IMR-90 (cell line): ENCODE results near the gene CCSER1. TPM values are rescaled to one million over a fixed set of nuclear protein-coding genes. Genes with fewer than 3 reads are reported as not detected.

Source experiments
- ATAC-seq: fragments of 200-7000 bp; cut with Tn5 transposase; 2 replicates; pipeline ENCODE4 v1.9.1; 2020; ENCODE audit warnings: low read depth, mild to moderate bottlenecking, moderate library complexity
- BruUV-seq: library from RNA; stranded (reverse); fragments of 400-500 nt; replicated peaks from 2 replicates; lab custom pipeline; 2021; lab: Mats Ljungman, UMichigan
- CTCF ChIA-PET: fragments of 300-600 bp; formaldehyde crosslinking; extraction: SDS; loops from one replicate; lab custom pipeline; 2021; ENCODE audit warnings: antibody characterized with exemption; lab: Yijun Ruan, JAX
- POLR2A ChIA-PET: fragments of 300-600 bp; sonication (Branson Sonifier 250); formaldehyde crosslinking; loops from one replicate; lab custom pipeline; 2022; ENCODE audit warnings: antibody characterized with exemption; ENCODE audit not compliant: unreplicated experiment; lab: Charles Lee
- DNase-seq: peaks from one replicate; pipeline ENCODE4 v3.0.0; 2013
- H2AFZ ChIP-seq: replicated peaks from 2 replicates; pipeline ENCODE3; 2013; ENCODE audit warnings: low read length, mild to moderate bottlenecking; ENCODE audit not compliant: poor library complexity
- H2AK5ac ChIP-seq: 2 replicates; pipeline ENCODE4 v1.6.1; 2013; ENCODE audit warnings: low read depth, low read length, inconsistent platforms
- H2AK9ac ChIP-seq: replicated peaks from 2 replicates; pipeline ENCODE3; 2013; ENCODE audit warnings: mild to moderate bottlenecking, low read depth, low read length, moderate library complexity; ENCODE audit not compliant: poor library complexity
- H2BK120ac ChIP-seq: 2 replicates; pipeline ENCODE4 v1.6.1; 2013; ENCODE audit warnings: low read depth, low read length, inconsistent platforms
- H2BK15ac ChIP-seq: 3 replicates; pipeline ENCODE4 v1.6.1; 2013; ENCODE audit warnings: low read depth, low read length, inconsistent platforms
- H2BK20ac ChIP-seq: 2 replicates; pipeline ENCODE4 v1.6.1; 2013; ENCODE audit warnings: low read depth, mild to moderate bottlenecking, inconsistent platforms, low read length, moderate library complexity
- H2BK5ac ChIP-seq: 2 replicates; pipeline ENCODE4 v1.6.1; 2013; ENCODE audit warnings: mild to moderate bottlenecking, low read depth, low read length, inconsistent platforms; ENCODE audit not compliant: poor library complexity, severe bottlenecking
- H3K14ac ChIP-seq: replicated peaks from 2 replicates; pipeline ENCODE4 v1.6.1; 2013; ENCODE audit warnings: low read depth, low read length, inconsistent platforms
- H3K18ac ChIP-seq: 2 replicates; pipeline ENCODE4 v1.6.1; 2013; ENCODE audit warnings: low read depth, low read length, control low read depth
- H3K23ac ChIP-seq: 2 replicates; pipeline ENCODE4 v1.6.1; 2013; ENCODE audit warnings: low read depth, low read length, inconsistent platforms
- H3K27ac ChIP-seq: 2 replicates; pipeline ENCODE4 v1.5.1; 2013; ENCODE audit warnings: mild to moderate bottlenecking, control low read depth, low read length; ENCODE audit not compliant: insufficient read depth
- H3K27me3 ChIP-seq: 2 replicates; pipeline ENCODE4 v1.6.1; 2013; ENCODE audit warnings: low read length; ENCODE audit not compliant: control insufficient read depth, insufficient read depth
- H3K36me3 ChIP-seq: 2 replicates; pipeline ENCODE4 v1.6.1; 2013; ENCODE audit warnings: low read length, mixed read lengths; ENCODE audit not compliant: control insufficient read depth, insufficient read depth
- H3K4ac ChIP-seq: 2 replicates; pipeline ENCODE4 v1.6.1; 2013; ENCODE audit warnings: low read depth, low read length, inconsistent platforms
- H3K4me1 ChIP-seq: 2 replicates; pipeline ENCODE4 v1.6.1; 2013; ENCODE audit warnings: low read length, mixed read lengths; ENCODE audit not compliant: control insufficient read depth, insufficient read depth
- H3K4me2 ChIP-seq: 2 replicates; pipeline ENCODE4 v1.6.1; 2013; ENCODE audit warnings: low read depth, mild to moderate bottlenecking, control low read depth, low read length, moderate library complexity
- H3K4me3 ChIP-seq: 2 replicates; pipeline ENCODE4 v1.5.1; 2013; ENCODE audit warnings: low read depth, mild to moderate bottlenecking, control low read depth, low read length, moderate library complexity; ENCODE audit not compliant: insufficient read depth
- H3K56ac ChIP-seq: 2 replicates; pipeline ENCODE4 v1.6.1; 2013; ENCODE audit warnings: low read length, inconsistent platforms; ENCODE audit not compliant: insufficient read depth; ENCODE audit errors: extremely low read depth
- H3K79me1 ChIP-seq, 2 experiments: 2 replicates each; pipeline ENCODE4 v1.6.1; 2013; ENCODE audit warnings: low read length in 2 of 2, inconsistent platforms in 1 of 2, low read depth in 1 of 2
- H3K9ac ChIP-seq: 2 replicates; pipeline ENCODE4 v1.6.1; 2013; ENCODE audit warnings: low read depth, low read length, control low read depth
- H3K9me1 ChIP-seq: 2 replicates; pipeline ENCODE4 v1.6.1; 2013; ENCODE audit warnings: low read length, inconsistent platforms; ENCODE audit not compliant: insufficient read depth
- H3K9me3 ChIP-seq: 2 replicates; pipeline ENCODE4 v1.6.1; 2013; ENCODE audit warnings: low read length; ENCODE audit not compliant: control insufficient read depth, insufficient read depth
- H4K20me1 ChIP-seq: 2 replicates; pipeline ENCODE4 v1.6.1; 2013; ENCODE audit warnings: low read length, inconsistent platforms; ENCODE audit not compliant: insufficient read depth
- H4K5ac ChIP-seq: 2 replicates; pipeline ENCODE4 v1.6.1; 2013; ENCODE audit warnings: mild to moderate bottlenecking, low read depth, low read length, control low read depth
- H4K8ac ChIP-seq, 2 experiments: 2 replicates each; pipeline ENCODE4 v1.6.1; 2013; ENCODE audit warnings: low read depth in 2 of 2, low read length in 2 of 2, control low read depth in 1 of 2, inconsistent platforms in 1 of 2
- H4K91ac ChIP-seq: 2 replicates; pipeline ENCODE4 v1.6.1; 2013; ENCODE audit warnings: low read depth, low read length, inconsistent platforms; ENCODE audit not compliant: insufficient read depth
- BHLHE40 ChIP-seq: fragments of 150-350 bp; IDR thresholded peaks from 2 replicates; pipeline ENCODE4 v1.6.1; 2016; ENCODE audit warnings: mild to moderate bottlenecking, low read depth, low read length
- CEBPB ChIP-seq: IDR thresholded peaks from 2 replicates; pipeline ENCODE4 v1.6.1; 2012; ENCODE audit warnings: low read depth, low read length, improper control_type of control experiment
- CHD1 ChIP-seq: IDR thresholded peaks from 2 replicates; pipeline ENCODE4 v1.6.1; 2012; ENCODE audit warnings: low read depth, low read length, improper control_type of control experiment
- FOS ChIP-seq: fragments of 150-350 bp; IDR thresholded peaks from 2 replicates; pipeline ENCODE4 v1.6.1; 2016; ENCODE audit warnings: low read depth, low read length
- MAFK ChIP-seq: IDR thresholded peaks from 2 replicates; pipeline ENCODE4 v1.6.1; 2012; ENCODE audit warnings: low read depth, low read length, improper control_type of control experiment
- MAZ ChIP-seq: IDR thresholded peaks from 2 replicates; pipeline ENCODE4 v1.6.1; 2012; ENCODE audit warnings: low read depth, mild to moderate bottlenecking, low read length, improper control_type of control experiment, moderate library complexity, borderline replicate concordance
- MXI1 ChIP-seq: IDR thresholded peaks from 2 replicates; pipeline ENCODE4 v1.6.1; 2012; ENCODE audit warnings: low read depth, mild to moderate bottlenecking, low read length, moderate library complexity, borderline replicate concordance
- NFE2L2 ChIP-seq: fragments of 150-350 bp; IDR thresholded peaks from 2 replicates; pipeline ENCODE4 v1.6.1; 2016; ENCODE audit warnings: low read depth, mild to moderate bottlenecking, low read length
- POLR2A ChIP-seq: IDR thresholded peaks from 2 replicates; pipeline ENCODE4 v1.6.1; 2012; ENCODE audit warnings: mild to moderate bottlenecking, low read depth, low read length
- RAD21 ChIP-seq: IDR thresholded peaks from 2 replicates; pipeline ENCODE4 v1.6.1; 2012; ENCODE audit warnings: low read length, improper control_type of control experiment
- RCOR1 ChIP-seq: IDR thresholded peaks from 2 replicates; pipeline ENCODE4 v1.6.1; 2012; ENCODE audit warnings: mild to moderate bottlenecking, low read length, improper control_type of control experiment; ENCODE audit not compliant: insufficient replicate concordance
- RFX5 ChIP-seq: IDR thresholded peaks from 2 replicates; pipeline ENCODE4 v1.8.0; 2012; ENCODE audit warnings: low read depth, mild to moderate bottlenecking, low read length, moderate library complexity
- SMC3 ChIP-seq: fragments of 150-350 bp; IDR thresholded peaks from 2 replicates; pipeline ENCODE4 v1.6.1; 2016; ENCODE audit warnings: low read depth, mild to moderate bottlenecking, antibody characterized with exemption, low read length, moderate library complexity
- WGBS, 2 experiments: methylation state at CpG; one replicate each; pipeline versions ENCODE4 v1.1.5 to v1.1.7; 2013; ENCODE audit warnings: missing lambda C conversion rate in 2 of 2; ENCODE audit not compliant: insufficient read length in 1 of 2; ENCODE audit errors: extremely low coverage in 2 of 2; 5-methylcytosine and 5-hydroxymethylcytosine counted together
- dilution Hi-C: fragments of 300-500 bp; cut with HindIII; formaldehyde crosslinking; loops from one replicate; pipeline ENCODE4 v1.14.3; 2018; ENCODE audit warnings: low sequenced_read_pairs; ENCODE audit not compliant: unreplicated experiment
- in situ Hi-C: fragments of 300-500 bp; cut with MboI; formaldehyde crosslinking; loops from 3 replicates; pipeline ENCODE4 v1.14.3; 2019; ENCODE audit warnings: low sequenced_read_pairs, inconsistent platforms, mixed read lengths
- intact Hi-C: fragments of 100-400 bp; cut with micrococcal nuclease; formaldehyde crosslinking; loops from 2 replicates; pipeline ENCODE4 v1.10.0; 2022
- polyA plus RNA-seq, 3 experiments: library from polyadenylated mRNA; depleted of rRNA; stranded (reverse); fragments of >200 nt; gene quantifications; 2 replicates each; pipeline ENCODE4 v1.2.3, GENCODE V29; 2012; ENCODE audit warnings: low replicate concordance in 1 of 3
- total RNA-seq: library from RNA; depleted of rRNA; stranded (reverse); fragments of >200 nt; gene quantifications from 2 replicates; pipeline ENCODE4 v1.2.3, GENCODE V29; 2012
- TF ChIP-seq, protein P1 (sequence below): conservative IDR thresholded peaks from 2 replicates; pipeline ENCODE4 v1.5.1; 2012; ENCODE audit warnings: mild to moderate bottlenecking, low read depth, low read length, improper control_type of control experiment
- TF ChIP-seq, protein P2 (sequence below): fragments of 150-350 bp; IDR thresholded peaks from 2 replicates; pipeline ENCODE4 v1.6.1; 2016; ENCODE audit warnings: low read depth, mild to moderate bottlenecking, low read length, moderate library complexity, borderline replicate concordance
- TF ChIP-seq, protein P3 (sequence below): fragments of 150-350 bp; IDR thresholded peaks from 2 replicates; pipeline ENCODE4 v1.6.1; 2017; ENCODE audit warnings: mild to moderate bottlenecking, antibody characterized with exemption, low read length, low read depth

Gene CCSER1
- total and polyA plus RNA-seq, 2 of the 4 experiments (the other 2 are of a cell fraction) = not detected

DNA sequence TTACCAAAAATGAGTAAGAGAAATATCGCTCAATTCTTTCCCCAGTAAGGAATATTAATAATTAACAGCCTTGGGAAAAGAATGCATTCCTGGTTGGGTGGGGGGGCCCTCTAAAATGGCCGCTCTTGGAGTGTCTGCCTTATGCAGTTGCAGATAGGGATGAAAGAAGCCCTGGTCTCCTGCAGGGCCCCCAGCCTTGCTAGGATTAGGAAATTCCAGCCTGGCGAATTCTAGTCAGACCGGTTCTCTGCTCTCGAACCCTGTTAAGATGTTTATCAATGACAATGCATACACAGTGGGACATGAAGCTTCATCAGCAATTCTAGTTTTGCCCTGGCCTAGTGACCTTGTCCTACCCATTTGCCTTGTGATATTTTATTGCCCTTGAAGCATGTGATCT, 1128.8 kb downstream of the CCSER1 start:
- no TSS peak for BruUV-seq
- H4K8ac ChIP-seq = no peak overlapping the region
- POLR2A ChIA-PET = no interaction called here
- dilution Hi-C loops (no loop called here), in situ Hi-C loops (no loop called here), intact Hi-C loops (no loop called here)
- no peak overlapping the region for H2AK5ac ChIP-seq
- H3K4me1 ChIP-seq = no peaks in the 10 kb centered on the region
- ATAC-seq = no peak
- H2BK5ac ChIP-seq = no peak overlapping the region
- H3K4me2 ChIP-seq = no peak overlapping the region
- H3K9me3 ChIP-seq = peaks cover under 1% of the 10 kb centered on the region; the same call in 1 of the 2 replicates
- H3K4ac ChIP-seq = no peak overlapping the region
- WGBS, 2 experiments = no CpG with 5 or more reads among the region's 5 CpGs
- H2BK120ac ChIP-seq = no peak overlapping the region
- H3K9ac ChIP-seq = no peak overlapping the region
- no peaks in the 10 kb centered on the region for H4K20me1 ChIP-seq
- no peak for TF ChIP-seq MAFK
- TF ChIP-seq, protein P1, sequence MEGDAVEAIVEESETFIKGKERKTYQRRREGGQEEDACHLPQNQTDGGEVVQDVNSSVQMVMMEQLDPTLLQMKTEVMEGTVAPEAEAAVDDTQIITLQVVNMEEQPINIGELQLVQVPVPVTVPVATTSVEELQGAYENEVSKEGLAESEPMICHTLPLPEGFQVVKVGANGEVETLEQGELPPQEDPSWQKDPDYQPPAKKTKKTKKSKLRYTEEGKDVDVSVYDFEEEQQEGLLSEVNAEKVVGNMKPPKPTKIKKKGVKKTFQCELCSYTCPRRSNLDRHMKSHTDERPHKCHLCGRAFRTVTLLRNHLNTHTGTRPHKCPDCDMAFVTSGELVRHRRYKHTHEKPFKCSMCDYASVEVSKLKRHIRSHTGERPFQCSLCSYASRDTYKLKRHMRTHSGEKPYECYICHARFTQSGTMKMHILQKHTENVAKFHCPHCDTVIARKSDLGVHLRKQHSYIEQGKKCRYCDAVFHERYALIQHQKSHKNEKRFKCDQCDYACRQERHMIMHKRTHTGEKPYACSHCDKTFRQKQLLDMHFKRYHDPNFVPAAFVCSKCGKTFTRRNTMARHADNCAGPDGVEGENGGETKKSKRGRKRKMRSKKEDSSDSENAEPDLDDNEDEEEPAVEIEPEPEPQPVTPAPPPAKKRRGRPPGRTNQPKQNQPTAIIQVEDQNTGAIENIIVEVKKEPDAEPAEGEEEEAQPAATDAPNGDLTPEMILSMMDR = no peak
- no peak for TF ChIP-seq CHD1
- TF ChIP-seq MAZ = no peak
- TF ChIP-seq, protein P2, sequence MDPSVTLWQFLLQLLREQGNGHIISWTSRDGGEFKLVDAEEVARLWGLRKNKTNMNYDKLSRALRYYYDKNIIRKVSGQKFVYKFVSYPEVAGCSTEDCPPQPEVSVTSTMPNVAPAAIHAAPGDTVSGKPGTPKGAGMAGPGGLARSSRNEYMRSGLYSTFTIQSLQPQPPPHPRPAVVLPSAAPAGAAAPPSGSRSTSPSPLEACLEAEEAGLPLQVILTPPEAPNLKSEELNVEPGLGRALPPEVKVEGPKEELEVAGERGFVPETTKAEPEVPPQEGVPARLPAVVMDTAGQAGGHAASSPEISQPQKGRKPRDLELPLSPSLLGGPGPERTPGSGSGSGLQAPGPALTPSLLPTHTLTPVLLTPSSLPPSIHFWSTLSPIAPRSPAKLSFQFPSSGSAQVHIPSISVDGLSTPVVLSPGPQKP = no peak
- TF ChIP-seq, protein P3, sequence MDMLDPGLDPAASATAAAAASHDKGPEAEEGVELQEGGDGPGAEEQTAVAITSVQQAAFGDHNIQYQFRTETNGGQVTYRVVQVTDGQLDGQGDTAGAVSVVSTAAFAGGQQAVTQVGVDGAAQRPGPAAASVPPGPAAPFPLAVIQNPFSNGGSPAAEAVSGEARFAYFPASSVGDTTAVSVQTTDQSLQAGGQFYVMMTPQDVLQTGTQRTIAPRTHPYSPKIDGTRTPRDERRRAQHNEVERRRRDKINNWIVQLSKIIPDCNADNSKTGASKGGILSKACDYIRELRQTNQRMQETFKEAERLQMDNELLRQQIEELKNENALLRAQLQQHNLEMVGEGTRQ = no peak
- TF ChIP-seq FOS = no peak
- TF ChIP-seq BHLHE40 = no peak
- TF ChIP-seq POLR2A = no peak
- no peak for TF ChIP-seq MXI1
- no peak for TF ChIP-seq RFX5
- no peak for TF ChIP-seq RCOR1
- no peak for TF ChIP-seq SMC3
- TF ChIP-seq RAD21 = no peak
- TF ChIP-seq NFE2L2 = no peak
- TF ChIP-seq CEBPB = no peak
- no peaks in the 10 kb centered on the region for H3K27me3 ChIP-seq
- H3K79me1 ChIP-seq = no peaks in the 10 kb centered on the region
- no peaks in the 10 kb centered on the region for H3K36me3 ChIP-seq
- H2BK20ac ChIP-seq = no peak overlapping the region
- no peak overlapping the region for H3K23ac ChIP-seq
- H4K91ac ChIP-seq = no peak overlapping the region
- no peak overlapping the region for H3K14ac ChIP-seq
- no peak for DNase-seq
- no peak overlapping the region for H2BK15ac ChIP-seq
- H3K9me1 ChIP-seq = no peaks in the 10 kb centered on the region
- no peak overlapping the region for H2AFZ ChIP-seq
- H3K18ac ChIP-seq = no peak overlapping the region
- H4K5ac ChIP-seq = no peak overlapping the region
- H3K56ac ChIP-seq = no peak overlapping the region
- H3K4me3 ChIP-seq = no peak overlapping the region
- H2AK9ac ChIP-seq = no peak overlapping the region
- H3K27ac ChIP-seq = no peak overlapping the region
- CTCF ChIA-PET = no interaction called here
